ENCODE results near the gene CUX1. TPM values are rescaled to one million over a fixed set of nuclear protein-coding genes. Genes with fewer than 3 reads are reported as not detected.
"Not testable (repeated sequence)": the region's sequence is repeated elsewhere in the genome, so short reads cannot be mapped to it uniquely, and the experiment has no call there.

Gene CUX1
- total RNA-seq, 4 donors from 2014 or later = 56.9 to 124 (median 93.2) TPM

GRCh38 chr7:102330666-102331460, 513.4 kb downstream of the CUX1 start:
- in situ Hi-C loops (cut with MboI; ENCODE audit: low pct_ligation_motif_present in 1 of 4, low pct_unique_long_range_greater_than_20kb in 1 of 4, low sequenced_read_pairs in 3 of 4); H3K27ac ChIP-seq; H3K36me3 ChIP-seq; DNase-seq; H3K4me1 ChIP-seq; H3K4me3 ChIP-seq; intact Hi-C loops (cut with DNase I; ENCODE audit: low total_unique reads); H3K9me3 ChIP-seq: not testable (repeated sequence)
- 85 to 88% methylated on average over 6 to 8 of the region's 8 CpGs for WGBS, 2 donors (ENCODE audit: low coverage in 1 of 2)
- H3K27me3 ChIP-seq = peaks cover 17% of the 10 kb centered on the region

Small RNAs within 50 kb of the gene (small RNA-seq; reads per million reads assigned to genes)
- gene AC005086.2 (0 reads per million in 4 donors), gene AC005086.3 (0 reads per million in 4 donors), gene AC005086.4 (0 reads per million in 4 donors), gene AC005088.1 (0 reads per million in 4 donors), gene MIR4285 (0 reads per million in 4 donors), gene RF00554 (0 reads per million in 4 donors)

Other genes starting within 250 kb of the CUX1 start
- gene MYL10, start 188.3 kb upstream of the CUX1 start, total RNA-seq = not detected